DOHH2 (cell line): ENCODE measurements around the gene CCNYL1.

Source experiments
- EZH2phosphoT487 ChIP-seq: fragments of 200-600 bp; sonication (generic); IDR thresholded peaks from 2 replicates; pipeline ENCODE4 v1.6.1; 2017; ENCODE audit warnings: borderline replicate concordance, mild to moderate bottlenecking, antibody characterized with exemption, low read length, moderate library complexity, mixed read lengths
- TF ChIP-seq, protein P1 (sequence below): fragments of 200-600 bp; sonication (generic); IDR thresholded peaks from one replicate; pipeline ENCODE4 v1.5.1; 2014; ENCODE audit warnings: antibody characterized with exemption, mild to moderate bottlenecking, low read depth, low read length; ENCODE audit not compliant: poor library complexity, severe bottlenecking

DNA sequence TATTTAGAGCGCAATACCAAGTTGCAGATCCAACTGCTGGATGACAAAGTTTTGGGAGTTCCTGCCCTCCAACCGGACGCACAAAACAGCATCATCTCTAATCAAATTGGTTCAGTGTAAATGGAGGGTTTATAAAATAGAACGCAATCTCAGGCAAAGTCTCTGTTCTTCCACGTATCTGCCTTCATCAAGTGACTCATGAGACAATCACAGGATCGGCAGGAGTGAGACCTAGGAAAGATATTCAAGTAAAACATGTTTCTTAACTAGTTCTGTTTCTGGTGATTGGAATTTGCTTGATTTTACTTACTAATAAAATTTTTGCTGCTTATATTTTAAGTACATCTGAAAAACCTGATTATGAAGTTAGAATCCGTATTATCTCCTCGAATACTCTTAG lies 50.7 kb downstream of the CCNYL1 start:
- TF ChIP-seq, protein P1, sequence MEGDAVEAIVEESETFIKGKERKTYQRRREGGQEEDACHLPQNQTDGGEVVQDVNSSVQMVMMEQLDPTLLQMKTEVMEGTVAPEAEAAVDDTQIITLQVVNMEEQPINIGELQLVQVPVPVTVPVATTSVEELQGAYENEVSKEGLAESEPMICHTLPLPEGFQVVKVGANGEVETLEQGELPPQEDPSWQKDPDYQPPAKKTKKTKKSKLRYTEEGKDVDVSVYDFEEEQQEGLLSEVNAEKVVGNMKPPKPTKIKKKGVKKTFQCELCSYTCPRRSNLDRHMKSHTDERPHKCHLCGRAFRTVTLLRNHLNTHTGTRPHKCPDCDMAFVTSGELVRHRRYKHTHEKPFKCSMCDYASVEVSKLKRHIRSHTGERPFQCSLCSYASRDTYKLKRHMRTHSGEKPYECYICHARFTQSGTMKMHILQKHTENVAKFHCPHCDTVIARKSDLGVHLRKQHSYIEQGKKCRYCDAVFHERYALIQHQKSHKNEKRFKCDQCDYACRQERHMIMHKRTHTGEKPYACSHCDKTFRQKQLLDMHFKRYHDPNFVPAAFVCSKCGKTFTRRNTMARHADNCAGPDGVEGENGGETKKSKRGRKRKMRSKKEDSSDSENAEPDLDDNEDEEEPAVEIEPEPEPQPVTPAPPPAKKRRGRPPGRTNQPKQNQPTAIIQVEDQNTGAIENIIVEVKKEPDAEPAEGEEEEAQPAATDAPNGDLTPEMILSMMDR, result no peak
- no peak for TF ChIP-seq EZH2phosphoT487
